SK-N-SH (cell line): Measurements from ENCODE around the gene AHCY.

Source experiments
- CTCF ChIP-seq: fragments of 200-600 bp; sonication (generic); IDR thresholded peaks from 2 replicates; pipeline ENCODE4 v1.6.1; 2017; ENCODE audit warnings: antibody characterized with exemption, mild to moderate bottlenecking, moderate library complexity
- EZH2phosphoT487 ChIP-seq: fragments of 200-600 bp; sonication (generic); IDR thresholded peaks from 2 replicates; pipeline ENCODE4 v1.6.1; 2017; ENCODE audit warnings: low read depth, mixed run types, mild to moderate bottlenecking, antibody characterized with exemption, moderate library complexity, borderline replicate concordance
- FOSL2 ChIP-seq: IDR thresholded peaks from 2 replicates; pipeline ENCODE4 v1.4.0; 2012; ENCODE audit warnings: low read depth, mild to moderate bottlenecking, moderate library complexity, borderline replicate concordance
- NRF1 ChIP-seq: IDR thresholded peaks from 2 replicates; pipeline ENCODE4 v1.6.1; 2012; ENCODE audit warnings: low read depth, mild to moderate bottlenecking, low read length
- POLR2AphosphoS5 ChIP-seq: IDR thresholded peaks from 2 replicates; pipeline ENCODE4 v1.6.1; 2012; ENCODE audit warnings: low read depth, low read length
- REST ChIP-seq: IDR thresholded peaks from 2 replicates; pipeline ENCODE4 v1.6.1; 2012; ENCODE audit warnings: mild to moderate bottlenecking, low read depth, low read length, moderate library complexity
- RFX5 ChIP-seq: IDR thresholded peaks from 2 replicates; pipeline ENCODE4 v1.6.1; 2012; ENCODE audit warnings: mild to moderate bottlenecking, improper control_type of control experiment, low read length
- TCF12 ChIP-seq: IDR thresholded peaks from 2 replicates; pipeline ENCODE4 v1.4.0; 2012
- USF1 ChIP-seq: IDR thresholded peaks from 2 replicates; pipeline ENCODE4 v1.4.0; 2012; ENCODE audit warnings: low read depth, borderline replicate concordance
- YY1 ChIP-seq: IDR thresholded peaks from 2 replicates; pipeline ENCODE4 v1.4.0; 2012; ENCODE audit warnings: low read depth, mild to moderate bottlenecking

- TF ChIP-seq YY1 (no peak), POLR2AphosphoS5 (no peak), CTCF (no peak), RFX5 (no peak), FOSL2 (no peak), REST (no peak), EZH2phosphoT487 (no peak), USF1 (no peak), NRF1 (no peak), TCF12 (no peak)
Measured at GRCh38 chr20:34264141-34264540, 39.0 kb downstream of the AHCY start.
